Muscle layer of duodenum (tissue), 2 donors: ENCODE measurements around the gene USP10.

Experiments
- H3K27ac ChIP-seq: one replicate; pipeline ENCODE4 v1.7.0; 2013; ENCODE audit warnings: mild to moderate bottlenecking, low read length
- H3K27me3 ChIP-seq: one replicate; pipeline ENCODE4 v1.7.0; 2013; ENCODE audit warnings: low read depth, mild to moderate bottlenecking, control low read depth, low read length
- H3K36me3 ChIP-seq, 2 donors: one replicate each; pipeline ENCODE4 v1.7.0; 2013; ENCODE audit warnings: low read length in 2 of 2, control low read depth in 1 of 2, mild to moderate bottlenecking in 1 of 2; ENCODE audit not compliant: insufficient read depth in 2 of 2, control insufficient read depth in 1 of 2
- H3K4me1 ChIP-seq, 2 donors: one replicate each; pipeline ENCODE4 v1.7.0; 2013; ENCODE audit warnings: low read length in 2 of 2, mild to moderate bottlenecking in 2 of 2, control low read depth in 1 of 2, moderate library complexity in 1 of 2; ENCODE audit not compliant: insufficient read depth in 2 of 2, control insufficient read depth in 1 of 2
- H3K4me3 ChIP-seq, 2 donors: one replicate each; pipeline ENCODE4 v1.7.0; 2013; ENCODE audit warnings: low read length in 2 of 2, low read depth in 1 of 2, mild to moderate bottlenecking in 1 of 2
- H3K9me3 ChIP-seq, 2 donors: one replicate each; pipeline ENCODE4 v1.7.0; 2013; ENCODE audit warnings: low read length in 2 of 2, control low read depth in 1 of 2, mild to moderate bottlenecking in 1 of 2; ENCODE audit not compliant: control insufficient read depth in 1 of 2
- donor health status: healthy.

USP10 gene

DNA sequence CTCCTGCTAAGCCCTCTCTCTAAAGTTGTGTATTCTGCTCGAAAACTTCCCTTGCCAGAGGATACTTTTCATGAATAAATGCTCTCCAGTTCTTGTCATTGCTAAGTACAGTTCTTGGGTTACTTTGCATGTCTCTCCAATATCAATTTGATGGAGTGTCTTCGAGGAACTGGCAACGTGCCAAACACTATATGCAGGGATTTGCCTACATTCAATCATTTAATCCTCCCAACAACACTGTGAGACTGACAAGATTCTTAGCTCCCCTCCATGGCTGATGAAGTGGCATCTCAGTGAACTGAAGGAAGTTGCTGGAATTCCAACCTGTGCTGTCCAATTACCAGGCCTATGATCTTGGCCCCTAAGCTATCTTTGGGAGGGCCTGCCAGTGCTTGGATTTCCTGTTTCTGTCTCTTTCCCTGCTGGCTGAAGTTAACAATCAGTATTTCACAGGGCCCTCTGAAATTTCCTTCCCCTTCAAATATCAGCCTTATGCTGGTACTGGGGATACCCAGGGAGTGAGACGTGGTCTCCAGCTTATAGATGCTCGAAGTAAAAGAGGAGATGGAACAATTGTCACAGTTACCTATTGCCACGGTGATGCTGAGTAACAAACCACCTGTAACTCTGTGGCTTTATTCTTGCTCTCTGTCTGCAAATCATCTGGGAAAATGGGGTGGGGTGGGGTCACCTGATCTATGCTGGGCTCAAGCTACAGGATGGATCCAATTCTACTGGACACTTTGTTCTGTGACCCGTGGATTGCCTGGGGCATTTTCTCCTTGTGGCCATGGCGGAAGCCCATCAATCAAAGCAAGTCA is 100.6 kb downstream of the USP10 start:
- Histone ChIP-seq H3K36me3 (no peaks in the 10 kb centered on the region), H3K27ac (no peak overlapping the region), H3K9me3 (no peaks in the 10 kb centered on the region), H3K4me1 (no peaks in the 10 kb centered on the region), H3K4me3 (no peak overlapping the region), H3K27me3 (no peaks in the 10 kb centered on the region)

DNA sequence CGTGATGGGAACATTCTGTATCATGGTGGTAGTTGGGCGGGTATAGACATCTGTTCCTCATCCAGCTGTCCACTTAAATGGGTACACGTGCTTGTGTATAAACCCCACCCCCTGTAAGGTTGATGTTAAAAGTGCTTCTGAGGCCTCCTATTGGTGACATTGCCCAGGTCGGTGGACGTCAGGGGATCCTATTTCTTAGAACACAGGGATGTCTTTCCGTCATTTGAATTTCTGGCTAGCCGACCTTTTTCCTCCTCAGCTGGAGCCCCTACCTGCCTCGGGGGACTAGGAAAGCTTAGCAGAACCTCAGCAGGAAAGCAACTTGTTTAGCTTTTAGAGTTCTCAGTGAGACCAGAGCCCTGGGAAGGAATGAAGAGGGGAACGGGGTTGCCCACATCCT is 103.3 kb downstream of the USP10 start:
- Histone ChIP-seq H3K27ac (no peak overlapping the region), H3K9me3 (no peaks in the 10 kb centered on the region), H3K36me3 (no peaks in the 10 kb centered on the region), H3K4me3 (no peak overlapping the region), H3K27me3 (no peaks in the 10 kb centered on the region), H3K4me1 (no peaks in the 10 kb centered on the region)

DNA sequence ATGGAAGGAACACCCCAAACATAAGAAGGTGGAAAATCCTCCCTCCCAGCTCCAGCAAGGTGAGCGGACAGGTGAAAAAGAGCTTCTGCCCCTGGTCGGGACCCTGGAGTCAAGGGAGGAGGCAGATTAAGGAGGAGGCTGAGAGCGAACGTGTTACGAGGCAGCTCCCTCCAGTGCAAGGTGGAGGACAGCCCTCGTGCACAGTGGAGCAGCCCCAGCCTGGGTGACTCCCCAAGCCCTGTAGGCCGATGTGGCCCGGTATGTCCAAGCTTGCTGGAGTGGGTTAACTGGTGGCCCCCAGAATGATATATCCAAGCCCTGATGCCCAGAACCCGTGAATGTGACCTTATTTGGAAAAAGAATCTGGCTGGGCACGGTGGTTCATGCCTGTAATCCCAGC is 104.5 kb downstream of the USP10 start:
- Histone ChIP-seq H3K36me3 (no peaks in the 10 kb centered on the region), H3K27ac (no peak overlapping the region), H3K4me3 (no peak overlapping the region), H3K9me3 (no peaks in the 10 kb centered on the region), H3K27me3 (no peaks in the 10 kb centered on the region), H3K4me1 (no peaks in the 10 kb centered on the region)

DNA sequence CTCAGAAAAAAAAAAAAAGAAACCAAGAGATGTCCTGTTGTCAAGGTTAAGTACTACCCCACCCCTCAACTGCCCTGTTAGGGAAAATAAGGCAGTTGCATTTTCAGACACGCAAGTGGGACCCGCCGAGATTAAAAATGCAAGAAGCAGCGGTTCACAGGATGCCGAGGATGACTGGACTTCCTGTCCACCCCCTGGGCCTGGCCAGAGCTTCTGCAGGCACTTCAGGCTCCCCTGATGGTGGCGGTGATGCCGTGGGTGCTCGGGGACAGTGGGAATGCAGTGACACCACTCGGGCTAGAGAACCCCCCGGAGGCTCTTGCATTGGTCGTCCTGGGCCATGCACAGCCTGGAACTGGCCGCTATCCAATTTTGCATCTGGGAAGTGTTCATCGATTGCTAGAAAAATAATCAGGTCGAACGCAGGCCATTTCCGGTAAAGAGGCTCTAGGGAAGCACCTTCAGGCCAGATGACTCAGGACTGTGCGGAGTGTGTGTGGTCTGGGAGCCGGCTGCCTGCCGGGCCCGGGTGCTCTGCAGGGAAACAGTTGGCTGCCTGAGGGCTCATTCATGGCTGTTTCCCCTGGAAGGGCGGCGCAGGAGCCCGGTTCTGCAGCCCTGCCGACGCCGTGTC is 106.6 kb downstream of the USP10 start:
- H3K4me3 ChIP-seq, result peak overlapping the region in 1 of 2 donors; percentile 9
- H3K27me3 ChIP-seq, result no peaks in the 10 kb centered on the region
- H3K27ac ChIP-seq, result no peak overlapping the region
- peaks cover 0 to 8% of the 10 kb centered on the region in 2 donors for H3K4me1 ChIP-seq
- no peaks in the 10 kb centered on the region for H3K9me3 ChIP-seq
- no peaks in the 10 kb centered on the region for H3K36me3 ChIP-seq

DNA sequence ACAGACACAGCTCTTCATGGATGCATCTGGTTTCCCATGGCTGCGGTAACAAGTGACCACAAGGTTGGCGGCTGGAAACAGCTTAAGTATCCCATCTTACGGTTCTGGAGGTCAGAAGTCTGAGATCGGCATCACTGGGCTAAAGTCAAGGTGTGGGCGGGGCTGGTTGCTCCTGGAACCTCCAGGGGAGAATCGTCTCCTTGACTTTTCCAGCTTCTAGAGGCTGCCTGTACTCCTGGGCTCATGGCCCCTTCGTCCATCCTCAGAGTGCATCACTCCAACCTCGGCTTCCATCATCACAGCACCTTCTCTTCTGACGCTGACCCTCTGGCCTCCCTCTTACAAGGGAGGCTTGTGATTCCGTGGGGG is 107.1 kb downstream of the USP10 start:
- Histone ChIP-seq H3K9me3 (no peaks in the 10 kb centered on the region), H3K27ac (no peak overlapping the region), H3K4me1 (peaks cover 0 to 8% of the 10 kb centered on the region in 2 donors), H3K4me3 (peak overlapping the region in 1 of 2 donors; percentile 9), H3K27me3 (no peaks in the 10 kb centered on the region), H3K36me3 (no peaks in the 10 kb centered on the region)

DNA sequence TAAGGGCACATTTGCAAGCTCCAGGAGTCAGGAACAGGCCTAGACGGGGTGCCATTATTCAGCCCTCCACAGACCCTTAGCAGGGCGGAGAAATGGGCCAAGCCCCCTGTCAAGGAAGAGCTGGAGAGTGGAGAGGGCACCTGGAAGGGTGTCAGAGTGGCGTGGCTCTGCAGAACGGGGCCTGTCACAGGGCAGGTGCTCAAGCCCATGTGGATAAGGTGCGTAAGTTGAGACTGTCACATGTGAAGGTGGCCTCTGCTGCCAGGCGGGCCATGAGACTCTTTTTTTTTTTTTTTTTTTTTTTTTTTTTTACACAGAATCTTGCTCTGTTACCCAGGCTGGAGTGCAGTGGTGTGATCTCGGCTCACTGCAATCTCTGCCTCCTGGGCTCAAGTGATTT is 108.0 kb downstream of the USP10 start:
- Histone ChIP-seq H3K4me1 (peaks cover 0 to 8% of the 10 kb centered on the region in 2 donors), H3K27me3 (no peaks in the 10 kb centered on the region), H3K4me3 (no peak overlapping the region), H3K27ac (no peak overlapping the region), H3K9me3 (no peaks in the 10 kb centered on the region), H3K36me3 (no peaks in the 10 kb centered on the region)

DNA sequence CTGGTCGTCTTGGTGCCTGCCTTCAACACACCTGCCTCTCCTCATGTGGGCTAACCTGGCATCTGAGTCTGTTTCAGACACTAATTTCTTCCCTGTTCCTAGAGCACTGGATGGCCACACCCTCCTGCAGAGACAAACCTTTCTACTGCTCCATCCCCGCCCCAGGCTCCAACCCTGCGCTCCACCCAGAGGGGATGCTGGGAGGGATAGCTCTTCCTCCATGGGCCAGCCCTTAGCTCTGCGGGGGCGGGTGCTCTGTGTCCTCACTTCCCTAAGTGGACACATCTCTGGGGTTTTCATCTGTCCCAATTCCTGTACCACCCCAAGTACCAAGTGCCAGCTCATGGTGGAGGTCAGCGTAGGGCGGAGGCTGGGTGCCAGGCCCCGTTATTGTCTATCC is 109.0 kb downstream of the USP10 start:
- Histone ChIP-seq H3K27ac (no peak overlapping the region), H3K36me3 (no peaks in the 10 kb centered on the region), H3K4me3 (no peak overlapping the region), H3K4me1 (peaks cover 0 to 8% of the 10 kb centered on the region in 2 donors), H3K27me3 (no peaks in the 10 kb centered on the region), H3K9me3 (no peaks in the 10 kb centered on the region)

DNA sequence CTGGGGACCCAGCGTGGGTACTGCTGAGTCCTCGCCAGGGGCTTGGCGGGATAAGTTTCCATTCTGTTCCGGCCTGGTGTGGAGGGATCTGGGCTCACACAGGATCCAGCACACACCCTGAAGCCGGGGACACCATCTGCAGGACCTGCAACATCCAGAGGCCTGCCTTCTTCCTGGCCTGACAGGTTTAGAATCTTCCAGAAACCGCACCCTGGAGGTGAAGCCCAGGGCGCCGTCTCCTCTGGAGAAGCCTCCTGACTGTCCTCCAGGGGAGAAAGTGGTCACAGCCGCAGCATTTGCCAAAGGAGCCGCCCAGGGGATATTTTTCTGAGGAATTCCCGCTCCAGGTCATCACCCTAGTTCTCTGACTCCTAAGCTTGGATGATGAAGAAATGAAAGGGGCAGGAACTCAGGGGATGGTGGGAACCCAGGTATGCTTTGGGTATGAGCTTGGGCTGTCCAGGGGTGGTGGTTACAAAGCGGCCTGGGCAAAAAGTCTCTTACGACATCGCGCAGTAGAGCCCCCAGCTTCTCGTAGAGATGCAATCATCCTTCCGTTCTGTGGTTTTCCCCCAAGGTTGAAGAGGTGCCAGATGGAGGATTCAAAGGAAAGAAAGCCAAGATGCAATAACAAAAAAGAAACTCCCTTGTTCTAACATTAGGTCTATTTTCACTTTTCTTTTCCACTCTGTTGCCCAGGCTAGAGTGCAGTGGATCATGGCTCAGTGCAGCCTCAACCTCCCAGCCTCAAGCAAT is 110.9 kb downstream of the USP10 start:
- no peaks in the 10 kb centered on the region for H3K27me3 ChIP-seq
- no peaks in the 10 kb centered on the region for H3K36me3 ChIP-seq
- no peak overlapping the region for H3K4me3 ChIP-seq
- peaks cover 0 to 8% of the 10 kb centered on the region in 2 donors for H3K4me1 ChIP-seq
- no peaks in the 10 kb centered on the region for H3K9me3 ChIP-seq
- H3K27ac ChIP-seq, result no peak overlapping the region

DNA sequence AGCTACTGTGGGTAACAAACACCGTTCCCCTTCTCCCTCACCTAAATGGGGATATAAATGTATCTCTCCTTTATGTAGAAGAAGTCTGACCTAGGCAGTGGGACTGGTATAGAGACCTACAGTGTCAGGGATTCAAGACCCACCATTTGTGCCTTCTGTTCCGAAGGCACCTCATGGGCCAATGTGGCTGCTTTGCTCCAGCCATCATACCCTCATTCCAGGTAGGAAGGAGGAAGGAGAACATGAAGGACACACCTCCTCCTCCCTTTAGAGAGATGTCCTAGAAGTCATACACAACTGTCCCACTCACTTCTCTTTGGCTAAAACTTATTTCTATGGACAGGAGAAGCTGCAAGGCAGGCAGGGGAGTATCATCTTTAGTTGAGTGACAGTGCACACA is 111.7 kb downstream of the USP10 start:
- Histone ChIP-seq H3K9me3 (no peaks in the 10 kb centered on the region), H3K27me3 (no peaks in the 10 kb centered on the region), H3K27ac (no peak overlapping the region), H3K36me3 (no peaks in the 10 kb centered on the region), H3K4me1 (peaks cover 0 to 8% of the 10 kb centered on the region in 2 donors), H3K4me3 (no peak overlapping the region)

DNA sequence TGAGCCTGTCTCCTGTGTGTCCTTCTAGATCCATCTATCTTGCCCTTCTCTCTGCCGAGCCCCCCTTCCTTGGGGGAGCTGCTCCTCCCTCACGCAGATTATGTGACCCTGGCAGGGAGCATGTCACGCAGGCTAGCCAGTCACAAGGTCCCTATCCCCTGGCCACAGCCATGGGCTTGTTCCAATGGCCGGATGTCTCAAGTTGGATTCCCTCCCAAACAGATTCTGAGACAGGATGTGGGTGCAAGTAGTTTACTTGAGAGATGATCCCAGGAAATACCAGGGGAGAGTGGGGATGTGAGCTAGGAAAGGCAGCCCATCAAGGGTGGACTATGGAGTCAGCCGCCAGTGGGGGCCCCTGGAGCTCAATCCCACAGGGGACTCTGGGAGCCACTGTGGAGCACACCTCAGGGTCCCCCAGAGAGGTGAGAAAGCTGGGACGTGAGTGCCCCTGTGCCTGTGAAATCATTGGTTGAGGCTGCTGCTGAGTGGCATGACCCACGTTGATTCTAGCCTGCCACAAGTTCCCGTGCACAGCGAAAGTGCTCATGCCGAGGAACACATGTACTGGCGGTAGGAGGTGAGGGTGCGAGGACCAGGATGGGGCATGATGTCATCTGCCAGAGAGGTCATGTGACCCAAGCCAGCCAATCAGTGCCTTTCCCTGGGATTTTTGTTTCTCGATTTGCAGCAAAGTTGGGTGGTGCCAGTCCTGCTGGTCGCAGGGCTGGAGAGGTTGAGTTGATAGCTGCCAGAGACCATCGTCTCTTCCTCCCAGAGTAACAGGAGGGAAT is 113.5 kb downstream of the USP10 start:
- no peak overlapping the region for H3K27ac ChIP-seq
- no peak overlapping the region for H3K4me3 ChIP-seq
- no peaks in the 10 kb centered on the region for H3K36me3 ChIP-seq
- H3K4me1 ChIP-seq, result peaks cover 0 to 8% of the 10 kb centered on the region in 2 donors
- H3K9me3 ChIP-seq, result no peaks in the 10 kb centered on the region
- H3K27me3 ChIP-seq, result no peaks in the 10 kb centered on the region

DNA sequence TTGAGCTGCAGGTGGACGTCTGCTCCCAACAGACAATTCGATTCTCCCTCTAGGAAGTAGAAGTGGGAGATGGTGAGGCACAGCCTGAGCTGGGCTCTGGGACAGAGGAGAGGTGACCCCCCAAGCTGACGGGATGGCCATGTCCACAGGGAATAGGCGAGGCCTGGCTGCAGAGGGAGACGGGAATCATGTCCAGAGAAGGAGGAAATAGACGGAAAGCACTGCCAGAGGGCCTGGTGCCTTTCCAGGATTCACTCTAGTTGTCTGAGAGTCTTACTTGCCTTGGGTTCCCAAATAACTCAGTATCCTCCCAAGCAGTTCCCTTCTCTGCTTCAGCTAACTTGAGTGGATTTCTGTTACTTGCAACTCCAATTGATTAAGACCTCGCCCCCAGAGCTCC is 115.7 kb downstream of the USP10 start:
- no peaks in the 10 kb centered on the region for H3K36me3 ChIP-seq
- no peaks in the 10 kb centered on the region for H3K9me3 ChIP-seq
- H3K27ac ChIP-seq, result no peak overlapping the region
- peaks cover 0 to 7% of the 10 kb centered on the region in 2 donors for H3K4me1 ChIP-seq
- H3K4me3 ChIP-seq, result no peak overlapping the region
- no peaks in the 10 kb centered on the region for H3K27me3 ChIP-seq
